GM12878 (cell line): ENCODE measurements around the gene ZBTB3.

Experiments used
- LARP7 ChIP-seq: fragments of 450-650 bp; IDR thresholded peaks from 2 replicates; pipeline ENCODE4 v1.6.1; 2017; ENCODE audit warnings: mild to moderate bottlenecking
- STAT3 ChIP-seq: IDR thresholded peaks from 2 replicates; pipeline ENCODE4 v1.6.1; 2011; ENCODE audit warnings: low read depth, low read length, improper control_type of control experiment

DNA sequence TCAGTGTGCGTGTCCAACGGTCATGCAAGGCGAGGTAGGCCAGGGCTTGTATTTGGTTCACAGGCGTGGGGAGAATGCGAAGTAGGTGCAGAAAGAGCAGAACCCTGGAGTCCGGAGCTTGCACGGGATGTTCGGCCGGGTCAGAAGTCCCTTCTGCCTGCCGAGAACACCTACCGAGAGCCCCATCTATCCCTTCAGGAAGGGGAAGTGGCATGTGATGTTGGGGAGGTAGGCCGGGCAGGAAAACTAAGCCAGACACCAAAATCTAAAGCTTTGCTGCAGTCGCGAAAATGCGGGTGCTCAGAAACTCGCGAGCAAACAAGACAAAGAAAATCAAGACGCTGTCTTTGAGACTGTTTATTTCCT lies 16.8 kb upstream of the ZBTB3 start:
- TF ChIP-seq STAT3 = no peak
- TF ChIP-seq LARP7 = peak; percentile 19; the same call in 1 of the 2 replicates
